ENCODE results near the gene PABPN1L.

PABPN1L gene

DNA sequence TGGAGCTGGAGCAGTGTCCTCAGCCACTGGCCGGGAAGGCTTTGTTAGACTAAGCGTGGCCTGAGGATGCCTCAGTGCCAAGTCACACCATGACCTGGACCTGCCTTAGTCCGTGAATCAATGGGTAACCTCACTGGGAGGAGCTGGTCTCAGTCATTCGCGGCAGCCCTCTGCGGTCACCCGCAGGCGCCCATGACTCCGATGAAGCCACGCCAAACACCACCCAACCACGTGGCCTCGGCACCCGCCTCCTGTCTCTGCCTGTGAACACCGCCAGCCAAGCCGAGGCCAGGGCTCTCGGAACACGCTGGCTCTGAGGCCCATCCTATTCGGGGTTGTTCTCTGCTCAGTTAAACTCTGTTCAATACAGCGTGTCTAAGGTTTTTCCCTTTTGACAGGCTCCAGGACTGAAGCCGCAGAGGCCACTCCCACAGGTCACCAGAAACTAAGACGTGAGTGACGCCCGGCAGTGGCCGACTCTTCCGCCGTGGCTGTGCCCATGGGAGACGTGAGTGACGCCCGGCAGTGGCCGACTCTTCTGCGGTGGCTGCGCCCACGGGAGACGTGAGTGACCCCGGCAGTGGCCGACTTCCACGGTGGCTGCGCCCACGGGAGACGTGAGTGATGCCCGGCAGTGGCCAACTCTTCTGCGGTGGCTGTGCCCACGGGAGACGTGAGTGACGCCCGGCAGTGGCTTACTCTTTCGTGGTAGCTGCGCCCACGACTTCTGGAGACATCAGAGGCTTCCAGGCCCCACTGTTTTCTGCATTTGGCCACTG is 16.8 kb upstream of the PABPN1L start:
- DNase-seq, result no peak

DNA sequence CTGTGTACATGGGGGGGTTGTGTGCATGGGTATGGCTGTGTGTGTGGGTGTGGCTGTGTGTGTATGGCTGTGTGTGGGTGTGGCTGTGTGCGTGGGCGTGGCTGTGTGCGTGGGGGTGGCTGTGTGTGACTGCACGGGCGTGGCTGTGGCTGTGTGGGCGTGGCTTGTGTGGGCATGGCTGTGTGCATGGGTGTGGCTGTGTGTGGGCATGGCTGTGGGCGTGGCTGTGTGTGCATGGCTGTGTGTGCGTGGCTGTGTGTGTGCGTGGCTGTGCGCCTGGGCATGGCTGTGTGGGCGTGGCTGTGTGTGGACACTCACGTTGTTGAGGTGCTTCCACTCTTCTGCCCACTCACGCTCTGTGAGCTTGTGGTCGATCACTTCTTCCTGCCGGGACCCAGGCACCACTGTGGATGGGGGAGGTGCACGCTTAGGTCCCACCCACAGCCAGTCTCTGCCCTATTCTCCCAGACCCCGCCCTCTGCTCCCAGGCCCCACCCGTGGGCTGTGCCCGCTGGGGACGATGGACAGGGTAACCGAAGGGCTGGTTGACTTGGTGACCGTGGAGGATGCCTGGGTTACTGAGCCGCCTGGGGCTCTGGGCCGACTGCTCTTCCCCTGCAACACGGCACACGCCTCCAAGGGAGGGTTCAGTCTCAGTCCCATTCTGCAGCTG is 16.0 kb upstream of the PABPN1L start:
- DNase-seq, result peak in 1 of 2 experiments; percentile 18

DNA sequence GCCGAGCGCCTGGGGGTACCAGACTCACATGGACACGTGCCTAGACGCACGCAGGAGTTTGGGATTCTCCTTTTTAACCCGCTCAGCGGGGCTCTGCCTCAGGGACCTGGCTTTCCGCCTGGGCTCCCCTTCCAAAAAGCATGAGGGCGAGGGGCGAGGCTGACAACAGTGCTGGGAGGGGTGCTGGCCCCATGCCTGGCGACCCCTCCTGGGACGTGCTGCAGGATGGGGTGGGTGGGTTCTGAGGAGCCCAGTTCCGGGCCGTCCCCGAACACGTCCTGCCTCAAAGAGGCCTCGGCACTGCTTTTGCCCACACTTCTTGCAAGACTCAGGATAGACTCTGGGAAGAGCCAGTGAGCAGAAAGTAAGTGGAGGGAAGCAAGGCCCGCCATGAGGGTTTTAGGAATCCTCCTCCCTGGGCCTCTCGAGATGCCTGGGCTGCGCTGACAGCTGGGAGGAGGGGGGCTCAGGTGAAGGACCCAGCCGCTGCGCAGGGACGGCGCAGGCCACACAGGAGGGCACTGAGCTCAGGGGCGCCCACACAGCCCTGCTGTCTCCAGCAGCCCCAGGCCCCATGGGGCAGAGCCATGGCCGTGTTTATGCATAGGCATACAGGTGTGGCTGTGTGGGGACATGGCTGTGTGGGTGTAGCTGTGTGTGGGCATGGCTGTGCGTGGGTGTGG is 15.4 kb upstream of the PABPN1L start:
- peak in 1 of 2 experiments; percentile 8 for DNase-seq

DNA sequence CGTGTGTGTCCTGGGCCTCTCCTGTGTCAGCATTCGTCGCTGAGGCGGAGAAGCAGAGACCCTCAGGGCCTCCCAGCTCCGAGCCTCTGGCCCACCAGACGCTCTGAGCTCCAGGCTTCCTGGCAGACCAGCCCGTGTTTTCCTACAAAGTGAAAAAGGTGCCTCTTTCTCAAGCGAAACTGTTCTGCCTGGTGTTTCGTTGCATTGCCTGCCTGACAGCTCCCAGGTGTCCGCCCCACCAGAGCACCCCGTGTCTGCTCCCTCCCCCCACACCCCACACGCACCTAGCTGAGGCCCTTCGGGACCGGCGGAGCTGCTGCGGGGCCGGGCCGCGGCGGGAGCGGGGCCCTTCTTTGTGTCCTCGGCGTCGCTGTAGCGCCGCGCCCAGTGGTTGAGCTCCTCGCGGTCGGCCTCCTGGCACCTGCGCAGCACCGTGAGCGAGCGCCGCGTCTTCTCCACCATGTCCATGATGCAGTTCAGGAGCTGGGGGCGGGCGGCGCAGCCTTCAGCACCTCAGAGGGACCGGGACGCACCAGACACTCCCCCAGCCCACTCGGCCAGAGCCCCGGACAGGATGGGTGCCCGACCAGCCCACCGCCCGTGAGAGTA is 14.7 kb upstream of the PABPN1L start:
- no peak for DNase-seq

DNA sequence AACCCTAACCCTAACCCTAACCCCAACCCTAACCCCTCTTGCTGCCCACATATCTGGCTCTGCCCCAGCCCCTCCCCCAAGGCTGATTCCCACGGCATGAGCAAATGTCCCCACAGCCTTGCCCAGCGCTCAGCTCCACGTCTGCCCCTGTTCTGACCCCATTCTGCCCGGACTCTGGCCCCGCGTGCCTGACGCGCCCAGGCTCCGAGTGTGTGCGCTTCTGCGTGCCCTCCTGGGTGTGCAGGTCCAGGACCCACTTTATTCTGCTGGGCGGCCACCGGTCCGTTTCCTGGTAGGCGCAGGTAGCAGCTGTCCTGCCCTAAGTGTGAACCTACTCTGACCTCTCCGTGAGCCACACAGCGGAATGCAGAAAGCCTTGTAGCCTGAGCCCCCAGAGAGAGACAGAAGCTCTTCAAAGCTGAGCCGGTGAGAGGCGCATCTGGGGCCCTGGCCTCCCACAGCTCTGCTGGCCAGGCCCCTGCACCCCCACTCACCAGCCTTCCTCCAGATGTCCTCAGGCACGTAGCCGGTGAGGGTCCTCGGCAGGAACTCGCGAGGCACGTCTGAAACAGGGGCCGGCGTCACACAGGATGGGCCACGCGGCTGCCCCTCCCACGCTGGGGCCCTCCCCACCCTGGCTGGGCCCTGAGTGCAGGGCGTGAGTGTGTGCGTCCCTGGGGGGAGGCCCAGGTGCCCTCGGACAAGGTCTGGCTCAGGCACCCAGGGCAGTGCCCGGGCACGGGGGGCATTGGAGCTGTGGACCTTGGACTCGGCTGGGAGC is 14.0 kb upstream of the PABPN1L start:
- no peak for DNase-seq

DNA sequence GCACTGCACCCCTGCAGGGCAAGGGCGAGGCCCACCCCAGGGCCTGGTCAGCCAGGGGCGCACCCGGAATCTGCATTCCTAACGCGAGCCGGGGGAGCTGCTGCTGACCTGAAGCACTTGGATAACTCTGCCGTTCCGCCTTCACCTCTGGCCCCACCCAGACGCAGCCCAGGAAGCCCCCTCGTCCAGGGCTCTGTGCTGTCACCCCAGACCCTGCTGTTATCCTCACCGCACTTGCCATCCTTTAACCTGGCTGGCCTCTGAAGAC is 13.3 kb upstream of the PABPN1L start:
- DNase-seq, result no peak

DNA sequence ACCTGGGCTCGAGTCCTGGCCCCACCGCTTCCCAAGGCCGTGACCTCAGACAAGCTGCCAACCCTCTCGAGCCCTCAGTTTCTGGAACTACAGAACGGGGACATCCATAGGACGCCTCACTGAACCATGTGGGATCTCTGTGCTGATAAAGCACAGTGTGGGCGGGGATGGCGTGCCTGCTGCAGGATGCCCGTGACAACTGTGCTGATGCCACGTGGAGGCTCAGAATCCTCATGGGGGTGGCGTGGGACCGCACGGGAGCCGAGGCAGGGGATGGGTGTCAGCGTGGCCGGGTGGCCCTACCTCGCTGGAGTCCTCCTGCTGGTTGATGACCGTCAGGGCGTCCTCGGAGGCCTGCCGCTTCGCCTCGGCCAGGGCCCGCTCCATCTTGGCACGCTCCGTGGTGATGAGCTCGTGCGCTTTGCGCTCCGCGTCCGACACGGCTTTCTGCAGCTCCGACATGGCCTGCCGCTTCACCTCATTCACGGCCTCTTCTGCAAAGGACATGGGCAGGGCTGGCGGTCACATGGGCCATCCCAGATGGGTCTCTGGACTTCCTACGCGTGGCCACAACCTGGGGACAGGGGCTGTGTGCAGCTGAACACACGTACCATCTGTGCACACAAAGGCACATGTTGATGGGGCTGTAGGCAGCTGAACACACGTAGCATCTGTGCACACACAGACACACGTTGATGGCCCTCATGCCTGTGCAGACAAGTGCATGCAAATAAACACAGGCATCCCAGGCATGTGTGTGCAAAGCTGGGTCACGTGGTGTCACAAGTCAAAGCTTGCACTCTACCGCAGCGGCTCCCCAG is 12.7 kb upstream of the PABPN1L start:
- no peak for DNase-seq

DNA sequence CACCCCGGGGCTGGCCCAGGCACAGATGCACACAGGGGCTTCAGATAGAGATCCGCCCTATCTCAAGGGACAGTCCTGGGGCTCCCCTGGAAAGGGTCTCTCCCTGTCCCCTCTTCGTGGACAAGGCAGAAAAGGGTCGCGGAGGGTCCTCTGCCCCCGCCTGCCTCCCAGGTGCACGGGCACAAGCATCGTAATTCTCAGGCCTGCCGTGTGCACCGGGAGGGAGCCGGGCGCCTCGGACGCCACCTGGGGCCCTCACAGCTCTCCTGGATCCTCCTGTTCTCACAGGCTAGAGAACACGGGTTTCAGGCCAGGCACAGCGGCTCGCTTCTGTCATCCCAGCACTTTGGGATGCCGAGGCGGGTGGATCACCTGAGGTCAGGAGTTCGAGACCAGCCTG is 11.9 kb upstream of the PABPN1L start:
- no peak for DNase-seq

DNA sequence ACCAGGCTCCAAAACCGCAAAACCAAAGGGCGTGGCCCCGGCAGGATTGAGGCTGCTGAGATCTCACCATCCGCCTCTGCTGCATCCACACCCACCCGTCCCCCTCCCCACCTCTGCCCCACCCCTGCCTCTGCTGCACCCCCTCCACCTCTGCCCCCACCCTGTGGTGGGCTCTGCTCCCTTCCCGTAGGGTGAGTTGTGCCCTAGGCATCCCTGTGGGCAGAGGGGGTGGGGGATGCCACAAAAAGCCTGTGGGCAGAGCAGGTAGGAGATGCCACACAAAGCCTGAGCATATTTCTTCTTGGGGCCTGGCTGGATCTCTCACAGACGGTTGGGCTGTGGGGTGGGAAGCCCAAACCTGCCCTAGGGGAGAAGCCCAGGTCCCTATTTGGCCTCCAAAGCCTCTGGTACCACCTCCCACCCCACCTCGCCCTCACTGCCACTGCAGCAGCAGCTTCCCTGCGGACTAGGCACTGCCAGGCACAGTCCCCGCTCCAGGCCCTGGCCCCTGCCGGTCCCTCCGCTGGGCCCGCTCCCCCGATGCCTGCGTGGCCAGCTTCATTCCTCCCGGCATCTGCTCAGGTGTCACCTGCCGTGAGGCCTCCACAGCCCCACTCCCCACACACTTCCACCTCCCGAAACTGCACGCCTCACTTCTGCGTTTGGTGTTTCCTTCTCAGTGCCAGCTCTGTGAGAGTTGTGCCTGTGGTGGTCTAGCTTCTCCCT is 11.3 kb upstream of the PABPN1L start:
- DNase-seq, result no peak

DNA sequence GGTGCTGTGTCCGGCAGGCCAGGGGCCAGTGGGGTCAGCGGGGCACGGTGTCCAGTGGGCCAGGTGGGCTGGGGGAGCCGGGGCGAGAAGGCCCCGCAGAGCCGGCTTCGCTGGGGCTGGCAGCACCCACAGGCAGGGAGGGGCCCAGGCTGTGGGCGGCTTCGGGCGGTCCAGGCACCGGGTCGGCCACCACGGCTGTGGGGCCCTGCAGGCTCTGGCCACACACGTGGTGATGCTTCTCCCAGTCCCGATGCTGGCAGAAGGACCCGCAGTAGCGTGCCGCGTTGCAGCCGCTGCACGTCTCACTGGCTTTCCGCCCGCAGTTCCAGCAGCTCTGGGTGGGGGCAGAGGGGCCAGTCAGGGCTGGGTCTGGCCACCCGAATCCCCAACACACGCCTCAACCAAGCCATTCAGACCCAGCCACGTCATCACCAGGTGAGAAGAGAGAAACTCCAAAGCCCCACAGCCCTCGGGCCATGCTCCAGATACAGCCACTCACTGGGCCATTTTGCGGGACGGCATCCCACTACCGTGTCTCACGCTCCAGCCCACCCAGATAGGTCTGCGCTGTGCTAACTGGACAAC is 10.6 kb upstream of the PABPN1L start:
- no peak for DNase-seq

DNA sequence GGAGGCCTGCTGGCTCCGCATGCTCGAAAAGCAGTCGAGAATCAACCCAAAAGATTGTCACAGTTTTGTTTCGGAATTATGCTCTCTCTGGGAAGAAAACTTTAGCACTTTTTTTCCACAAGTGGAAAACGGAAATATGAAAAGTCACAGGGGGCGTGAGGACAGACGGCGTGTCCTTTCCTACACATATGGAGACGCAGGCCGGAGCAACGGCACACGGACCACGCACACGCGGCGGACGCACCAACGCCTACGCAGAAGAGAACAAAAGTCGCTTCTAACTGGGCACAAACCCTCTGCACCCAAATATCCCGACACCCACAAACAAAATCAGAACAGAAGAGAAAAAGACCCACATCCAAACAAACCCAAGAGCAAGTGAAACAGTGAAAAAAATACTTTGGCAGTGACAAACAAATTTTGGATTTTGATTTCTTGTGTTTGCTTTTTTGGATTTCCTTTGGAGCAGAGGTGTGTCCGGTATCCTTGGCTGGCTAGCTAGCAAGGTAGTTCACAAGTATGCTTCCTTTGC is 9.3 kb upstream of the PABPN1L start:
- no peak for DNase-seq

DNA sequence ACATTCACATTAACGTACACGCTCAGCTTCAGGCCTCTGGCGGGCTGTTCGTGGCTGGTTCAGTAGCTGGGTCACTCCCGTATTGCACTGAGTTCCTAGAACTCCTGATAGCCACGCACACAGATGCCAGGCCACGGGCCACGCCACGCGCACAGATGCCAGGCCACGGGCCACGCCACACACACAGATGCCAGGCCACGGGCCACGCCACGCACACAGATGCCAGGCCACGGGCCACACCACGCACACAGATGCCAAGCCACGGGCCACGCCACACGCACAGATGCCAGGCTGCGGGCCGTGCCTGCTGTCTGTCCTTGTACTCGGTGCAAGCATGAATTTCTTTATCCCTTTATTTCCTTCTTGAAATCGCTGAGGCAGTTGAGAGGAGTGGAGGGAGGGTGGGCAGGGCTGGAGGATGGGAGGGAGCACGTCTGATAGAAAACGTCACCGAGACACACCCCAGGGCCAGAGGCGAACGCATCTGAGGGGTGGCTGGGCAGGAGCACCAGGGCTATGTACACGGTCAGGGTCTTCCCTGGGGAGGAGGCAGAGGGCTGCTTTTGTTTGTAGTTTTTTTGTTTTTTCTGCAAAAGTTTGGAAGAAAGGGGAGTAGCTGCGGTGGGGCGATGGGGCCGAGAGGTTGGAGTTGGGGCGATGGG is 8.6 kb upstream of the PABPN1L start:
- DNase-seq, result no peak

DNA sequence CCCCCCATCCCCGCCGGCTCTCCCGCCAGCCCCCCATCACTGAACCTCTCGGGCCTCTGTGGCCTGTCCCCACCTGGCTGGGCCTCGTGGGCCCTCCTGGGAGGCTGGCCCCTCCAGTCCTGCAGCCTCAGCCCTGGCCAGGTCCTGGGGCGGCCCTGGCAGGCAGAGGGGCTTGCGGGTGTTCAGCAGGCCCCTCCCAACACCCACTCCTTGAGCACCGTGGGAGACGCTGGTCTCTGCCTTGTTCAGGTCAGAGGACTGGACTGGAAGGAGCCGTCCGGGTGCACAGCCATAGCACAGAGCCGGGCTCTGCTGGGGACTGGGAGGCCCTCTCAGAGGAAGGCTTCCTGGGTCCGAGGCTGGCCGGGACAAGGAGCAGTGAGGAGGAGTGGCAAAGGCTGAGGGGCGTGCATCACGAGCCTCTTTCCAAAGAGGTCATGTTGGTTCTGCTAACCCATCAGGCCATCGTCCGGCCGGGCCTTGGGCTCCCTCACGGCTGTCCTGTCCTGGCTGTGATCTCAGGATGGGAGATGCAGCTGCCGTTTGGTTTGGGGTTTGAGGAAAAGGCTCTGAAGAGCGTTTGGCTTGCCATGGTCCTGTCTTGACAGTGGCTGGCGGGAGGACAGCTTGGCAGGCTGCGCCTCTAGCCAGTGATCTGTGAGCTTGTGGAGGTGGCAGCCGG is 6.3 kb upstream of the PABPN1L start:
- DNase-seq, result no peak

DNA sequence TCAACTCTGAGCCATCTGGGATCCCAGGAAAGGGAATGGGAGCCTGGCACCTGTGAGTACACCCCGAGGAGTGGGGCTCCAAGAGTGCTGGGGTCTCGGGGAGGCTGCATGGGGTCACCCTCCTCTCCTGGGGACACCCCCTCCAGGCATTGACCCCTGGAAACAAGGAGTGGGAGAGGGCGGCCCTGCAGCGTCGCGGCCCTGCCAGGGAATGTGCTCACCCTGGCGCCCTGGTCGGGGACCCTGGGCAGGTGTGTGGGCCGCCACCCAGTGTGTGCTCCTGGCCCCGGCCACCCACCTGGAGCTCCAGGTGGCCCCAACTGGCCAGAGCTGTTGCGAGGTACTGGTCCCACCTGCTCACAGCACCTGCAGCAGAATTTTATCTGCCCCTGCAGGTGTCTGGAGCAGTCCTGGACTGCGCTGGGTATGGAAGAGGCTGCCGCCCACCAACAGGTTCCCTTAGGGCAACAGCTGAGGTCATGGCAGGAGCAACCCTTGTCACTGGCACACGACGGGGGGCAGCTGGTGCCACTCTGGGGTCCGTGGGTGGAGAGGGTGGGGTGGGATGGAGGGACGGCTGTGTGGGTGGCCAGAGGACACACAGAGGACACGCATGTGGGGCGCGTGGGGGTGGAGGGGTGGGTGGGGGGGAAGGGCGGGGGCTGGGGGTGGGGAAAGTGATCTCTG is 5.4 kb upstream of the PABPN1L start:
- no peak for DNase-seq

DNA sequence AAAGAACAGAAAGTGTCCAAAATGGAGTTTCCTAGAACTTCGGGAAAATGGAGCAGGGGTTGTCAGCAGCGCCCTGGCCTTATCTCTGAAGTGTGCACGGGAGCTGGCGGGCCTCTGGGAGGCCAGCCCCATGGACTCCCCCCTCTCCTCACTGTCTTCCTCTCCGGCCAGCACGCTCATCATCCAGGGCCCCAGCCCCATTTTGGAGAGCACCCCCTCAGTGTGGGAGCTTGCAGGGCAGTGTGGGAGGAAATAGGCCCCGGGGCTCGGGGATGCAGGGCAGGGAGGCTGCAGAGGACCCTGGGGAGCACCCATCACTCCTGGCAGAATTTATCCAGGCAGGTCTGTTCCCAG is 4.9 kb upstream of the PABPN1L start:
- DNase-seq, result no peak

DNA sequence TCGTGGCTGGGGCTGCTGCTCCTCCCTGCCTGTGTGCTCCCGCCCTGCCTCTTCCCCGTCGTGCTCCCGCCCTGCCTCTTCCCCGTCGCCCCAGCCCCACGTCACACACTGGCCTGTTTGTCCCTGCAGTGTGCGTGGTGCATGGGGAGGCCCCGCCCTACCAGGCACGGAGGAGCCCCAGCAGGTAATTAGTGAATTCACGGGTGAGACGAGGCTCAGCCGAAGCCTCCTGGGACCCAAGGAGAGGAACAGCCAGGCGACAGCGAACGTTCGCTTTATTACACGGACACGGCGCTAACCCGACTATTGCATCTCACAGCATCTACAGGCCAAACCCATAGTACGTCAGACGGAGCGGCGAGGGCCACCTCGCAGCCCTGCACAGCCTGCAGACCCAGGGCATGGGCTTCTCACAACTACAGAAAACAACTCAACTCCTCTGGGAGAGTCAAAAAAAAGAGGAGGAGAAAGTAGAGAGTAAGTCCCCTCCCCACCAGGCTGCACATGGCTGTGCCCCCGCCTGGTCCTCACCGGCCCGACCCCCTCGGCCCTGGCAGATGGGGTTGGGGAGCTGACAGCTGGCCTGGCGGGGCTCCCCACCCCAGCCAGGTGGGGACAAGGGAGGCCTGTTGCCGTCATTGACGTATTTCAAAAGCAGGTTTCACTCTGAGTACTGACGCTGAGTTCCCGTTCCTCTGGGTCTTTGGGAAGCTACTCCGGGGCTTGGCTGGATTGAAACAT is 4.3 kb upstream of the PABPN1L start:
- no peak for DNase-seq

DNA sequence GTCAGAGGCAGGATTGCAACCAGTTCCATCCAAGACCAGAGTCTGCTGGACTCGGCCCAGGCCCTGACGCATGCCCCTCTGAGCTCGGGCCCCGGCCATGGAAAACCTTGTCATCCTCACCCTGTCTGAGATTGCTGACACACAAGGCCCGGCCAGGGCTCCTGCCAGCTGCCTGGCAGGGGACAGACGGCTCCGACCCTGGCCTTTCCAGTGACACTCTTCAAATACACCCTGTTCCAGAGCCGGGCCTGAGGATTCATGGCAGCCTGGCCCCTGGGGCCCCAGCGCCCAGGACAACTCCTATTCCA is 3.2 kb upstream of the PABPN1L start:
- no peak for DNase-seq

DNA sequence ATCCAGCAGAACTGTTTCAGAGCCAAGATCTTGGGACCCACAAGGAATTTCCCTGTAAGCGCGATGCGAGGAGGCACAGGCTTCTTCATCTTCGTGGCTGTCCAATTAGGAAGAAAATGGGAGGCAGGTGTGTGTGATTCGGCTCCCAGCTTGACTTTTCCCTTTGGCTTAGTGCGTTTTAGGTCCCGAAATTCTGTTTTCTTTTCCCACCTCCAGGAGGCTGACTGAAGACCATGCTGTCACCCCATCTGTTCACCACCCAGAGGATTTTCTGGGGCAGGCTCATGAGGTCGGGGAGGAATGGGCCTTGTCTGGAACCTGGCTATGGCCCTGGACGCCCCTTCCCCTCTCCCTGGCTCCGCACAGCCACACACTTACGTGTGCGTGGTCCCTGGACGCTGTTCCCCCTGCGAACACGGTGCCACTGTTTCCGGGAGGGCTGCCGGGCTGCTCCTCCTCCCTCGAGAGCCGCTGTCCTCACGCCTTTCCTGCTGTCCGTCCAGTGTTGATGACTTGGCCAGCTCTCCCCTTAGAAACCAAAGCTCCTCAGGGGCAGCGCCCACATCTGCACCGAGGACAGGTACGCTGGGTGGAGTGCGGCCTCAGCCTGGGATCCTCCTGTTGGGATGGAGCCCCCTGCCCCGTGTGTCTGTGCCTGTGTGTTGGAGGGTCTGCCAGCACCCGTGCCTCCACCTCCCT is 2.7 kb upstream of the PABPN1L start:
- no peak for DNase-seq

All from activated CD4-positive, alpha-beta T cell treated with anti-CD3 and anti-CD28 coated beads, Interleukin-2, amount 50 U/mL, for 4 hours (primary cell).